Measurements from ENCODE around the gene JTB.

DNA sequence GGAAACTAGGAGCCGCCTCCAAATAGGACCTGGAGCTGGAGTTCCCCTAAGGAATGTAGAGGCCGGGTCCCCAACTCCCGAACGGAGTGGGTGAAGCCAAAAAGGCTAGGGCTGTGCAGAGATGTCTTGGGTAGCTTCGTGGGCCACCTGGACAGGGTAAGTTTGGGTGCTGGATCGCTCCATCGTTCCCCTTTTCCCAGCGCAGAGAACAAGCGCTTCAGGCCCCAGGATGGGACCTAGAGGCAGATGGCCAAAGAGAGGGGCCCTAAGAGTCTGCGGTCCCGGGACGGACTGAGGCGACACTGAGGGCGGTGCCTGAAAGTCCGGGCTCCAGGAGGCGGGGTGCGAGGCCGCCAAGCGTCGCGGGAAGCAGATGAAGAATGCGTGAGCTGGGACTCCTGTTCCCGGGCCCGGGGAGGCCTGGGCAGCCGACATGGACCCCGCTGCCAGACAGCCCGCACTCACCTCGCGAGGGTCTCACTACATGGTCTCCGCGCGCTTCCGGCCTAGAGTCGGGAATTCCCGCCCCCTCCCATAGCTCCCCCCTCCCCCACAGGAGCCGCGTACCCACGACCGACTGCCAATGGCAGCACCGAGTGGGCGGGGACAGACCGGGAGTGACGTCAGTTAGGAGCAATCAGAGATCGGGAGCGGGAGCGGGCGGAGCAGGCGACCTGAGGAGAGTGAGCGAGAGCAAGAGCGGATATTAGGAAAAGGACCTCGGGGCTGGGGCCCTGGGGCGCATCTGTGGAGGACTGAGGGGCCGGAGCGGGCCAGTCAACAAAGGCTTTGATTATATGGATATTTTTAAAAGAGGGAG lies 14.2 kb downstream of the JTB start, which contains the start of gene SLC39A1:
- TF ChIP-seq, protein P1, sequence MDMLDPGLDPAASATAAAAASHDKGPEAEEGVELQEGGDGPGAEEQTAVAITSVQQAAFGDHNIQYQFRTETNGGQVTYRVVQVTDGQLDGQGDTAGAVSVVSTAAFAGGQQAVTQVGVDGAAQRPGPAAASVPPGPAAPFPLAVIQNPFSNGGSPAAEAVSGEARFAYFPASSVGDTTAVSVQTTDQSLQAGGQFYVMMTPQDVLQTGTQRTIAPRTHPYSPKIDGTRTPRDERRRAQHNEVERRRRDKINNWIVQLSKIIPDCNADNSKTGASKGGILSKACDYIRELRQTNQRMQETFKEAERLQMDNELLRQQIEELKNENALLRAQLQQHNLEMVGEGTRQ (IDR thresholded peaks at IDR 0.05; ENCODE audit: low read depth, low read length): no peak
- TF ChIP-seq POLR2A (IDR thresholded peaks at IDR 0.05; ENCODE audit: low read depth, low read length) (peak; percentile 68; the same call in 1 of the 2 replicates), MAFK (IDR thresholded peaks at IDR 0.05; ENCODE audit: low read depth, low read length) (no peak), RAD21 (IDR thresholded peaks at IDR 0.05; ENCODE audit: low read length) (no peak), CEBPB (IDR thresholded peaks at IDR 0.05; ENCODE audit: low read depth, low read length) (no peak), FOS (IDR thresholded peaks at IDR 0.05; ENCODE audit: low read depth, low read length) (no peak), MXI1 (IDR thresholded peaks at IDR 0.05; ENCODE audit: borderline replicate concordance, low read depth, low read length) (no peak), RFX5 (IDR thresholded peaks at IDR 0.05; ENCODE audit: low read depth, low read length) (no peak), SMC3 (IDR thresholded peaks at IDR 0.05; ENCODE audit: low read depth, low read length) (no peak), MAZ (IDR thresholded peaks at IDR 0.05; ENCODE audit: borderline replicate concordance, low read depth, low read length) (peak; percentile 66; the same call in 1 of the 2 replicates)
- TF ChIP-seq, protein P2, sequence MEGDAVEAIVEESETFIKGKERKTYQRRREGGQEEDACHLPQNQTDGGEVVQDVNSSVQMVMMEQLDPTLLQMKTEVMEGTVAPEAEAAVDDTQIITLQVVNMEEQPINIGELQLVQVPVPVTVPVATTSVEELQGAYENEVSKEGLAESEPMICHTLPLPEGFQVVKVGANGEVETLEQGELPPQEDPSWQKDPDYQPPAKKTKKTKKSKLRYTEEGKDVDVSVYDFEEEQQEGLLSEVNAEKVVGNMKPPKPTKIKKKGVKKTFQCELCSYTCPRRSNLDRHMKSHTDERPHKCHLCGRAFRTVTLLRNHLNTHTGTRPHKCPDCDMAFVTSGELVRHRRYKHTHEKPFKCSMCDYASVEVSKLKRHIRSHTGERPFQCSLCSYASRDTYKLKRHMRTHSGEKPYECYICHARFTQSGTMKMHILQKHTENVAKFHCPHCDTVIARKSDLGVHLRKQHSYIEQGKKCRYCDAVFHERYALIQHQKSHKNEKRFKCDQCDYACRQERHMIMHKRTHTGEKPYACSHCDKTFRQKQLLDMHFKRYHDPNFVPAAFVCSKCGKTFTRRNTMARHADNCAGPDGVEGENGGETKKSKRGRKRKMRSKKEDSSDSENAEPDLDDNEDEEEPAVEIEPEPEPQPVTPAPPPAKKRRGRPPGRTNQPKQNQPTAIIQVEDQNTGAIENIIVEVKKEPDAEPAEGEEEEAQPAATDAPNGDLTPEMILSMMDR (conservative IDR thresholded peaks at IDR 0.05; ENCODE audit: low read depth, low read length): no peak
- TF ChIP-seq, protein P3, sequence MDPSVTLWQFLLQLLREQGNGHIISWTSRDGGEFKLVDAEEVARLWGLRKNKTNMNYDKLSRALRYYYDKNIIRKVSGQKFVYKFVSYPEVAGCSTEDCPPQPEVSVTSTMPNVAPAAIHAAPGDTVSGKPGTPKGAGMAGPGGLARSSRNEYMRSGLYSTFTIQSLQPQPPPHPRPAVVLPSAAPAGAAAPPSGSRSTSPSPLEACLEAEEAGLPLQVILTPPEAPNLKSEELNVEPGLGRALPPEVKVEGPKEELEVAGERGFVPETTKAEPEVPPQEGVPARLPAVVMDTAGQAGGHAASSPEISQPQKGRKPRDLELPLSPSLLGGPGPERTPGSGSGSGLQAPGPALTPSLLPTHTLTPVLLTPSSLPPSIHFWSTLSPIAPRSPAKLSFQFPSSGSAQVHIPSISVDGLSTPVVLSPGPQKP (IDR thresholded peaks at IDR 0.05; ENCODE audit: borderline replicate concordance, low read depth, low read length): no peak
